ENCODE data around the gene PCGF2. TPM values are rescaled to one million over a fixed set of nuclear protein-coding genes. Genes with fewer than 3 reads are reported as not detected.

PCGF2 gene
- total RNA-seq, 1 experiment from 2014 or later: 43.9 TPM

DNA sequence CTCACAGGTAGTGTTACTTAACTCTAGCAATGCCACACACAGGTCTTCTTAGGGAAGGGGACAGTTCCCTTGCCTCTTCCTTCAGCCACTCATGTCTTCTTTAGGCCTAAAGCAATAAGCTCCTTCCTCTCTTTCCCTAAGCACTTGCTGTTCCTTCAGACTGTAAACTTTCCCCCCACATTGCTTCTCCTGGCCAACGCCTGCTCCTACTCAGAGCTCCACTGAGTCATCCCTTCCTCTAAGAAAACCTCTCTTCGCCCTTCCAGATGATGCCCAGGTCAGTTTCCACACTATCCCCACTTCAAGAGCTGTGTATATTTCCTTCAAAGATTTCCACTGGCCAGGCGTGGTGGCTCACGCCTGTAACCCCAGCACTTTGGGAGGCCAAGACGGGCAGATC is 60.9 kb downstream of the PCGF2 start:
- TF ChIP-seq CTCF (IDR thresholded peaks at IDR 0.05) (no peak), REST (IDR thresholded peaks at IDR 0.05; ENCODE audit: insufficient read depth in 1 of 2, low read depth in 2 of 2, low read length in 1 of 2) (no peak), SIN3A (IDR thresholded peaks at IDR 0.05; ENCODE audit: borderline replicate concordance, insufficient read depth, low read depth, low read length) (no peak), TCF7L2 (IDR thresholded peaks at IDR 0.05; ENCODE audit: low read depth, low read length) (no peak)
- intact Hi-C loops (cut with micrococcal nuclease; ENCODE audit: unreplicated experiment) (no loop called here), in situ Hi-C loops (cut with HindIII; ENCODE audit: low pct_unique_long_range_greater_than_20kb, low sequenced_read_pairs) (no loop called here)
- ChIA-PET POLR2A (interaction anchor here (0.6 kb wide), 1 partner anchor 11 kb away, joined by 3 read pairs; no protein-coding TSS in a partner anchor), CTCF (interaction anchor here (0.7 kb wide), 1 partner anchor 1667 kb away, joined by 4 read pairs; no protein-coding TSS in a partner anchor)
- Histone ChIP-seq H3K4me3 (ENCODE audit: low read depth in 2 of 2, low read length in 2 of 2) (no peak overlapping the region), H3K9me3 (ENCODE audit: control insufficient read depth, insufficient read depth, low read depth, low read length) (no peaks in the 10 kb centered on the region), H3K27me3 (ENCODE audit: control insufficient read depth, insufficient read depth, low read length) (no peaks in the 10 kb centered on the region), H3K36me3 (ENCODE audit: control insufficient read depth, insufficient read depth, low read length) (no peaks in the 10 kb centered on the region), H3K27ac (ENCODE audit: low read length) (no peak overlapping the region), H3K4me1 (ENCODE audit: control insufficient read depth, insufficient read depth, low read length) (no peaks in the 10 kb centered on the region)
- BruUV-seq (replicated peaks): no TSS peak
- no peak for ATAC-seq
- no peak for DNase-seq (ENCODE audit: low read depth, low spot score)

DNA sequence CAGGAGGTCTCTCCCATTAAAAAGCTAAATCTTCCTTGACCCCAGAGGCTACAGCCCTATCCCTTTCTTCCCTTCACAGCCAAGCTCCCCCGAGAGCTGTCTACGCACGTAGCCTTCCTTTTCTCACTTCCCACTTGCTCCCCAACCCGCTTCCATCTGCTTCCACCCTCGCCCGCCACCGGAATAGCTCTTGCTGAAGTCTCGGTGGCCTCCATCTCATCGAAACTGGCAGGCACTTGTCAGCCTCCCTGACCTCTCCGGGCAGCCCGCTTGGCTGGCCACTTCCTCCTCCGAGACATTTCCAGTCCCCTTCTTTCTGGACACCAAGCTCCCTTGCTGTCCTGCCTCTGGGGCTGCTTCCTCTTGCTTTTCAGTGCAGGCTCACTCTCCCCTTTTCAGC is 62.6 kb downstream of the PCGF2 start:
- H3K36me3 ChIP-seq (ENCODE audit: control insufficient read depth, insufficient read depth, low read length): no peaks in the 10 kb centered on the region
- no peak for DNase-seq (ENCODE audit: low read depth, low spot score)
- H3K4me1 ChIP-seq (ENCODE audit: control insufficient read depth, insufficient read depth, low read length): no peaks in the 10 kb centered on the region
- ChIA-PET POLR2A (interaction anchor here (0.6 kb wide), 1 partner anchor 288 kb away, joined by 3 read pairs; no protein-coding TSS in a partner anchor), CTCF (no interaction called here)
- no peaks in the 10 kb centered on the region for H3K9me3 ChIP-seq (ENCODE audit: control insufficient read depth, insufficient read depth, low read depth, low read length)
- BruUV-seq (replicated peaks): no TSS peak
- H3K27ac ChIP-seq (ENCODE audit: low read length): no peak overlapping the region
- no peak for ATAC-seq
- in situ Hi-C loops (cut with HindIII; ENCODE audit: low pct_unique_long_range_greater_than_20kb, low sequenced_read_pairs): no loop called here
- no peak overlapping the region for H3K4me3 ChIP-seq (ENCODE audit: low read depth in 2 of 2, low read length in 2 of 2)
- TF ChIP-seq SIN3A (IDR thresholded peaks at IDR 0.05; ENCODE audit: borderline replicate concordance, insufficient read depth, low read depth, low read length): no peak
- TF ChIP-seq CTCF (IDR thresholded peaks at IDR 0.05): no peak
- TF ChIP-seq POLR2AphosphoS5 (IDR thresholded peaks at IDR 0.05; ENCODE audit: low read depth, low read length): no peak
- TF ChIP-seq TCF7L2 (IDR thresholded peaks at IDR 0.05; ENCODE audit: low read depth, low read length): no peak
- TF ChIP-seq REST (IDR thresholded peaks at IDR 0.05; ENCODE audit: insufficient read depth in 1 of 2, low read depth in 2 of 2, low read length in 1 of 2): no peak
- intact Hi-C loops (cut with micrococcal nuclease; ENCODE audit: unreplicated experiment): no loop called here
- H3K27me3 ChIP-seq (ENCODE audit: control insufficient read depth, insufficient read depth, low read length): no peaks in the 10 kb centered on the region

Small RNA genes within 50 kb of the gene (microRNA-seq; reads per million reads assigned to microRNA genes)
- gene MIR4726 (ENCODE audit: unreplicated experiment) (1.9 reads per million), gene MIR4734 (ENCODE audit: unreplicated experiment) (not detected)

Other genes with a start within 250 kb of the PCGF2 start
- gene SRCIN1, start 142.4 kb downstream of the PCGF2 start, total RNA-seq (2021; ENCODE audit: unreplicated experiment): 12.8 TPM
- gene EPOP, start 73.4 kb downstream of the PCGF2 start, total RNA-seq (2021; ENCODE audit: unreplicated experiment): 19.9 TPM
- gene MLLT6, start 43.1 kb downstream of the PCGF2 start, total RNA-seq (2021; ENCODE audit: unreplicated experiment): 50.6 TPM
- 45.0 TPM for gene CISD3, start 18.0 kb downstream of the PCGF2 start, total RNA-seq (2021; ENCODE audit: unreplicated experiment)
- 233 TPM for gene PSMB3, start 4.4 kb upstream of the PCGF2 start, total RNA-seq (2021; ENCODE audit: unreplicated experiment)
- 42.3 TPM for gene PIP4K2B, start 51.2 kb upstream of the PCGF2 start, total RNA-seq (2021; ENCODE audit: unreplicated experiment)
- gene CWC25, start 77.0 kb upstream of the PCGF2 start, total RNA-seq (2021; ENCODE audit: unreplicated experiment): 13.6 TPM
- gene RPL23, start 105.4 kb upstream of the PCGF2 start, total RNA-seq (2021; ENCODE audit: unreplicated experiment): 649 TPM
- 112 TPM for gene LASP1, start 121.7 kb upstream of the PCGF2 start, total RNA-seq (2021; ENCODE audit: unreplicated experiment)
- not detected for gene FBXO47, start 219.1 kb upstream of the PCGF2 start, total RNA-seq (2021; ENCODE audit: unreplicated experiment)